DMS79 treated with DMSO at 0.1 percent for 48 hours (cell line): ENCODE measurements around the gene IDH1.
A peak's percentile ranks its signal among the peaks of the same experiment; 100 is the strongest.
"Not testable (repeated sequence)": the region's sequence is repeated elsewhere in the genome, so short reads cannot be mapped to it uniquely, and the experiment has no call there.

Experiments
- DNase-seq: peaks from one replicate; lab custom pipeline; 2025; lab: John Stamatoyannopoulos, UW

IDH1 gene

DNA sequence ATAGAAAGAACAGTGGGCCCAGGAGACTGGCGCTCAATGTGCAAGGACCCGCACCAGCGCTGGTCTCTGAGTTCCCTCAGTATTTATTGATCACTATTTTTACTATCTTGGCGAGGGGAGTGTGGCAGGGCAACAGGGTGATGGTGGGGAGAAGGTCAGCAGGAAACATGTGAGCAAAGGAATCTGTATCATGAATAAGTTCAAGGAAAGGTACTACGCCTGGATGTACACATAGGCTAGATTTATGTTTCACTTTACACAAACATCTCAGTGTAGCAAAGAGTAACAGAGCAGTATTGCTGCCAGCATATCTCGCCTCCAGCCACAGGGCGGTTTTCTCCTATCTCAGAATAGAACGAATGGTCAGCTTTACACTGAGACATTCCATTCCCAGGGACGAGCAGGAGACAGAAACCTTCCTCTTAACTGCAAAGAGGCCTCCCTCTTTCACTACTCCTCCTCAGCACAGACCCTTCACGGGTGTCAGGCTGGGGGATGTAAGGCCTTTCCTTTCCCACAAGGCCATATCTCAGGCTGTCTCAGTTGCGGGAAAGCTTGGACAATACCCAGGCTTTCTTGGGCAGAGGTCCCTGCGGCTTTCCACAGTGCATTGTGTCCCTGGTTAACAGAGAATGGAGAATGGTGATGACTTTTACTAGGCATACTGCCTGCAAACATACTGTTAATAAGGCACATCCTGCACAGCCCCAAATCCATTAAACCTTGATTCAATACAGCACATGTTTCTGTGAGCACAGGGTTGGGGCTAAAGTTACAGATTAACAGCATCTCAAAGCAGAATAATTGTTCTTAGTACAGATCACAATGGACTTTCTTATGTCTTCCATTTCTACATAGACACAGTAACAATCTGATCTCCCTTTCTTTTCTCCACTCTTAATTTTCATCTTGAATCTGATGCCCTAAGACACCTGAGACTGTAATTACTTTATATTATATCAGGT, 2.3 kb upstream of the IDH1 start:
- DNase-seq, result not testable (repeated sequence)

GRCh38 chr2:208256192-208256782, 1.4 kb upstream of the IDH1 start:
- no peak for DNase-seq

- DNase-seq, result no peak
Measured at GRCh38 chr2:208255557-208256106, 761 bp upstream of the IDH1 start.

- peak; percentile 58 for DNase-seq
Measured at GRCh38 chr2:208254118-208254870, 577 bp downstream of the IDH1 start.

DNA sequence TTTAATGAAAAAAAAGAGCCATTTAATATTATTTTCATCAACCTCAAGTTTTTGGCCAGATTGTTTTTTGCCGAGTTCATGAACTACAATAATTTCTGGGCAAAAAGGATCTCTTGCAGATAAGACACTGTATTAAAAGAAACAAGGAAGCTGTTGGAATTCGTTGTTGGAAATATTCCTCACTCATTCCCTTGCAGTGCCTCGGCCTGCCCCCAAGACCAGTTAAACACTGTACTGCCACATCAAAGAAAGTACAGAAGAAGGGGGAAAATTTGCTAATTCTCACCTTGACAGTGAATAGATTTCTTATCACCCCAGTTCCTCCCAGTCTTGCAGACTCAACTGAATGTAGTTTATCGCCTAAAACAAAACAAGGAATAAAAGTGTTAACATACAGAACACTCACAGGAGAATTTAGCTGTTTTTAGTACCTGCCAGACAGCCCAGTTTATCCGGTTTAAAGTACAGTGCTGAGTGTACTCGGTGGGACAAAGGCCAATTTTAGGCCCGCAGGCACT, 1.2 kb downstream of the IDH1 start:
- no peak for DNase-seq

GRCh38 chr2:208252716-208253492, 2.0 kb downstream of the IDH1 start:
- no peak for DNase-seq

DNA sequence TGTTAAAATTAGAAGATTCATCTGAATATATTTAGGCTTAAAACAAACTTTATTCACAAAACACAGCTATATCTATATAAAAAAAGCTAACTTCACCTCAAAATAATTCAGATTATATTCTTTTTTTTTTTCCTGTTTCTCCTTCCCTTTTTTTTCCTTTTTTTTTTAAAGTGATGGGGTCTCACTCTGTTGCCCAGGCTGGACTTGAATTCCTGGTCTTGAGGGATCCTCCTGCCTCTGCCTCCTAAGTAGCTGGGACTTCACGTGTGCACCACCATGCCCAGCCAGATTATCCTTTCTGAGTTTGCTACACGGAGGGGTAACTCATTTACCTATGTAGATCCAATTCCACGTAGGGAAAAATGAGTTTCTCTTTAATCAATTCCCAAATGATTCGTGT, 3.8 kb downstream of the IDH1 start:
- DNase-seq, result no peak

DNA sequence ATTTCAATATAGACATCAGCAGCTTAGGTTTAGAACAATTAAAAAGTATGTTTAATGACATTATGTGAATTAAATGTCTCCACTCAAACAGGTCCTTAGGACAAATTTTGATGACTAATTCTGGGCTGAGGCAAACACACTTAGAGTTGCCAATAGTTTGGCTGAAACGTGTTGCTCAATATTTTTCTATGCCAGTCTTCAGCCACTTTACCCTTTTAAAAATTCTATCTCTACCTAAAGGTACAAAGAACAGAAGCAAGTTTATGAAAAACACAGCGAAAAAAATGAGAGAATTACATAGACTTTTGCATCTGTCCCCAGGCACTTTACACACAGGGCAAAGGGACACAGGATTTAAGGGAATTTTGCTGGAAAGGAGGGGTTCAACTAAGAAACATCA, 4.5 kb downstream of the IDH1 start:
- no peak for DNase-seq

GRCh38 chr2:208249296-208249695, 5.6 kb downstream of the IDH1 start:
- no peak for DNase-seq

DNA sequence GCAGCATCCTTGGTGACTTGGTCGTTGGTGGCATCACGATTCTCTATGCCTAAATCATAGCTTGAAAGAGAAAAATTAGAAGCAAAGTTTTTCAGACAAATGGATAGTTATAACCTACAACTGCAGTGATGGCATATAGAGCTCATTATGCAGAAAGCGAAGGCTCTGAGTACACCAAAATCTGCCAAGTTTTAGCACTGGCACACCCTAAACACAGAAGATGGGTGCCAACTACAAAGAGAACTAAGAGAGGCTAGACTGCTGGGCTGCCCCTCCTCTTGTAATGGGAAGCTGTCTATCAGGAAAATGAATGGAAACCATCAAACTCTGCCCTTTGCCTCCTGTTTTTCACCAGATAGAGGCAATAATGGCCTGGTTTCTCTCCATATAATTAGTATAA, 6.3 kb downstream of the IDH1 start:
- DNase-seq, result no peak

DNA sequence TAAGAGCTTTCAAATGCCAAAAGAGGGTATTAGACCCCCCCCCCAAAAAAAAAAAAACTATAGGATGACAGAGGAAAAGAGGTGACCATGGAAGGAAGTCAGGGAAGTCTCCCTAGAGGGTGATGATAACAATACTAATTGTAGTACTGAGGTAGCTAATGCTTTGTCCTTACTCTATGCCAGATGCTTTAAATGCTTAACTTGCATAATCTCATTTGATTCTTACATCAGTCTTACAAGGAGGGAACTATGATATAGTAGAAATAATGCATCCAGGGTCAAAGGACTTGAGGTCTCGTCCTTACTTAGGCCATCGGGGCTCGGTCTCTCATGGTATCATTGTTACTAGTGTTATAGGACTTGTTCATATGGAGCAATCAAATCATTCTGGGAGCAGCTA, 9.1 kb downstream of the IDH1 start:
- no peak for DNase-seq

DNA sequence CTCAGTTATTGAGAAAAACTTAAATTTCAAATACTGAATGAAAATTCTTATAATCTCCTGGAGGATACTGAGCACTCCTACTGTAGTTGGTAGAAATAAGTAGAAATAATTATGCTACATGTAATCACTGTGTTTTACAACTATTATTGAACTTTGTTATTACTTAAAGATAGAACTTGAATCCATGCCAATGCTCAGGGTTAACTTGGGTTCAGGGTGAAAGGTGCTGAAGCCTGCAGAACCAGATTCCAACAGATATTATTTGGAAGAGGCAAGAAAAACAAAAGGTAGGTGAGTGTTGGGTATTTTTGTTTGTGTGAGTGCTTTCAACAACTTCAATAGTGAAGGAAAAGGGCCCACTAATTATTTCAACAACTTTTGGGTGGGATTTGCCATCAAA, 10.4 kb downstream of the IDH1 start:
- DNase-seq, result no peak

DNA sequence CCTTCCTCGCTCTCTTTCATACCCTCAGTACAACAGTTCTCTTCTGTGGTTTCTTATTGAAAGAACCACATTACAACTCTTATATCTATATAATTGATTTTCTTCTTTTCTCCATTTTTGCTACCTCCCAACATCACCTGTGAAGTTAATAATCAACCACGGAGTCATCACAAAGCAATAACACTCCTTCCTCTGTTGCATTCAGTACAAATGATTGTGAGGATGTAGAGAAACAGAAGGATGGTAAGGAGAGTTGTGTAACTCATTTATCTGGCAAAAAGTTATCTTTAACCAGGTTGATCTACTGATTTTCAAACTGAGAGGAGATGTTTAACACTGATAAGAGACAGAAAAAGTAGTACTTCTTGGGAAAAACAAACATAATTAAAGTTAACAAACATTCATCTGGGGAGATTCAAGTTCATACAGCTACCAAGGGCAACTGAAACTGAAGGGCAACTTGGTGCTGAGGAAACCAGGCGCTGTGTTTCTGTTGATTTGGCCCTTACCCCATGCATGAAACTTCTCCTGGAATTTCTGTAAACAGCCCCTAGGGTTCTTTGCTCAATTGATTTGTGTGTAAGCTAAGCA, 14.2 kb downstream of the IDH1 start:
- no peak for DNase-seq

DNA sequence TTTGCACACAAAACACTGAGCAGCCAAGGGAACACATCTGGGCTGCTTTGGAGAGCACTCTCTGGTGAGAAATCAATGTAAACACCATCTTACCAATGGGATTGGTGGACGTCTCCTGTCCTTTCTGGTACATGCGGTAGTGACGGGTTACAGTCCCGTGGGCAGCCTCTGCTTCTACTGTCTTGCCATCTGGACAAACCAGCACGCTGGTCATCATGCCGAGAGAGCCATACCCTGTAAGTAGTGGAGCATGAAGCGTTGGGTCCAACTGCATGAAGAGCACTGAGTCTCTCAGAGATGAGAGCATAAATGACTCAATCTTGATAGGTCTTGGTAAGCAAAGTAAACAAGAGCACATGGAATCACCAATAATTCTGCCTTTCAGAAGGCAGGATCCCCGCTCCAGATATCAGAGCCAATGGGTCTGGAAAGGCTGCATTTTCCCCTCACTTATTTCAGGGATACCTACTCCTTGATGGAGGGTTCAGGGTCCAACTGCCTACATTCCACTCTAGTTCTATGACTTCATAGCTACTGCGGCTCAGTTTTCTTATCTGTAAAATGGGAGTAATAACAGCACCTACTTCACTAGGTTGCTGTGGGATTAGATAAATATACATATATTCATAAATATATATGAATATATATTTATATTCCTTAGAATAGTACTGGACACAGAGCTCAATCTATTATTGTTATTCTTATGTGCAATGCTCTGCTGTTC, 14.9 kb downstream of the IDH1 start:
- no peak for DNase-seq

DNA sequence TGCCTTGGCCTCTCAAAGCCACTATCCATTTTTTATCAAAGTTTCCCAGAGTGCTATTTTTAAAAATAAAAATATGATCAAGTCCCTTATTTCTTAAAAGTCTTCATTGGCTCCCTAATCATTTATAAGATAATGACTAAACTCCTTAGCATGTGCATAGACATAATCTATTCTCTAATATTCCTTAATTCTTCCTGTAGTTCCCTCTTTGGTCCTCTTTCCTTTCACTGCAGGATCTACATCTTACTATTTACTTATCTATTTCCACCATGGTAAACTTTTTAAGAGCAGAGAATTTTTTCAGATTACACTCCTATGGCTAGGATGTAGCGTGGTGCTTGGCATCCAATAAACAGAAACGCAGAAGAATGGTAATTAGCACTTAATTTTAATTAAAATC, 19.0 kb downstream of the IDH1 start:
- no peak for DNase-seq

- no peak for DNase-seq
Measured at GRCh38 chr2:208234786-208235185, 20.1 kb downstream of the IDH1 start.

GRCh38 chr2:208228476-208228875, 26.4 kb downstream of the IDH1 start:
- DNase-seq, result no peak

- no peak for DNase-seq
Measured at GRCh38 chr2:208227581-208228232, 27.2 kb downstream of the IDH1 start.

- no peak for DNase-seq
Measured at GRCh38 chr2:208224802-208225201, 30.1 kb downstream of the IDH1 start.

GRCh38 chr2:208222351-208222750, 32.5 kb downstream of the IDH1 start:
- no peak for DNase-seq
